NT2/D1 (cell line): ENCODE measurements around the gene ZNF394.

Experiments used
- YY1 ChIP-seq: IDR thresholded peaks from 2 replicates; pipeline ENCODE4 v1.6.1; 2011; ENCODE audit not compliant: insufficient read length, insufficient read depth
- ZNF274 ChIP-seq: IDR thresholded peaks from 2 replicates; pipeline ENCODE4 v1.6.1; 2011; ENCODE audit warnings: mild to moderate bottlenecking, low read depth, low read length

DNA sequence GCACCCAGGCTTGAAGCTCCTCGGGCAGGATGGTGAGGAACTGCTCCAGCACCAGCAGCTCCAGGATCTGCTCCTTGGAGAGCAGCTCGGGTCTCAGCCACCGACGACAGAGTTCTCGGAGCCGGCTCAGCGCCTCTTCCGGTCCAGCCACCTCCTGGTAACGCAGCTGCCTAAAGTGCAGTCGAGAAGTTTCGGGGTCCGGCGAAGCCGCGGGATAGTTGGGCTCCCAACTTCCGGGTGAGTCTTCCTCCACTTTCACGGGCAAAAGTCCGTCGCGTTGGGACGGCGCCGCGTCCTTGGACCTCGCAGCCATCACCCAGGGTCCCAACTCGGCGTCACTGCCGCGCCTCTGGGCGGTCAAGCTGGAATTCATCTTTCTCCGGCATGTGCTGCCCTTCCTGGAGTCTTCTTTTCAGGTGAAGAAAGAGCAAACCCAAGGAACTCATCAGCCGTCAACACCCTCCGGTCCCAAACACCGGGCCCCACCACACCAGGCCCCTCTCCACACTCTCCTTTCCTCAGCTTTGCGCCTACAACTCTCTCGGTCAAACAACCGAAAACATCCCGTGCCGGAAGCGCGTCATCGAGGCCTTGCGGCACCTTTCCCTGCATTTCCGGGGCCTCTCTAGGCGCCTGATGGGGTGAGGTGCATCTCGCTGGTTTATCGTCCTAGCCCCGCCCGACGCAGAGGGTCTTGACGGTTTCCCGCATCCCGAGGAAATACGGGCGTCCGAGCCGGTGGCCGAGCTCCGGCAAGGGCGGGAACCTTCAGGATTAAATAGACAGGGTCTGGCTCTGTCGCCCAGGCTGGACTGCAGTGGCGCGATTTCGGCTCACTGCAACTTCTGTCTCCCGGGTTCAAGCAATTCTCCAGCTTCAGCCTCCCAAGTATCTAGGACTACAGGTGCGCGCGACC is at the start of gene ZNF394:
- TF ChIP-seq ZNF274 (no peak), YY1 (no peak)
